ENCODE results near the gene TIAM1. TPM values are rescaled to one million over a fixed set of nuclear protein-coding genes. Genes with fewer than 3 reads are reported as not detected.

TIAM1 gene
- total RNA-seq, 6 experiments from 2014 or later, result 4.8 to 12.5 (median 7.7) TPM

GRCh38 chr21:31281561-31281960 is 62.5 kb downstream of the TIAM1 start:
- no peaks in the 10 kb centered on the region for H3K9me3 ChIP-seq
- no peak overlapping the region for H3K4me3 ChIP-seq
- no peaks in the 10 kb centered on the region for H3K36me3 ChIP-seq
- H3K4me1 ChIP-seq, result no peaks in the 10 kb centered on the region
- H3K27ac ChIP-seq, result no peak overlapping the region
- ATAC-seq, result no peak
- 93% methylated on average over 1 of the region's 1 CpG for WGBS (ENCODE audit: insufficient coverage, low coverage, low lambda C conversion rate, missing lambda C conversion rate)
- intact Hi-C loops (cut with DNase I), result no loop called here
- TF ChIP-seq POLR2A (IDR thresholded peaks at IDR 0.05) (no peak), CTCF (IDR thresholded peaks at IDR 0.05) (no peak)
- H3K27me3 ChIP-seq, result no peaks in the 10 kb centered on the region
- no peak for DNase-seq

DNA sequence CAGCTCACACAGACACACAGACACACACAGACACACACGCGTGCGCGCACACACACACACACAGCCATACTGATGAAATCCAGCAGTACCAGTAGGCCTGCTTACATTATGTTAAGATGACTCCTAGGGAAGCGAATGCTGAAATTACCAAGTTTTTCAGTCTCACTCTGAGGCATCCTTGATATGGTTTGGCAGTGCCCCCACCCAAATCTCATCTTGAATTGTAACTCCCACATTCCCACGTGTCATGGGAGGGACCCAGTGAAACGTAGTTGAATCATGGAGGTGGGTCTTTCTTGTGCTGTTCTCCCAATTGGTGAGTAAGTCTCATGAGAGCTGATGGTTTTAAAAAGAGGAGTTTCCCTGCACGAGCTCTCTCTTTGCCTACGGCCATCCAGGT is 64.1 kb downstream of the TIAM1 start:
- DNase-seq, result no peak
- H3K9me3 ChIP-seq, result no peaks in the 10 kb centered on the region
- no peak overlapping the region for H3K4me3 ChIP-seq
- 89% methylated on average over 7 of the region's 9 CpGs for WGBS (ENCODE audit: insufficient coverage, low coverage, low lambda C conversion rate, missing lambda C conversion rate)
- H3K27me3 ChIP-seq, result no peaks in the 10 kb centered on the region
- TF ChIP-seq POLR2A (IDR thresholded peaks at IDR 0.05) (no peak), CTCF (IDR thresholded peaks at IDR 0.05) (no peak)
- H3K4me1 ChIP-seq, result no peaks in the 10 kb centered on the region
- ATAC-seq, result no peak
- intact Hi-C loops (cut with DNase I), result no loop called here
- no peak overlapping the region for H3K27ac ChIP-seq
- no peaks in the 10 kb centered on the region for H3K36me3 ChIP-seq

DNA sequence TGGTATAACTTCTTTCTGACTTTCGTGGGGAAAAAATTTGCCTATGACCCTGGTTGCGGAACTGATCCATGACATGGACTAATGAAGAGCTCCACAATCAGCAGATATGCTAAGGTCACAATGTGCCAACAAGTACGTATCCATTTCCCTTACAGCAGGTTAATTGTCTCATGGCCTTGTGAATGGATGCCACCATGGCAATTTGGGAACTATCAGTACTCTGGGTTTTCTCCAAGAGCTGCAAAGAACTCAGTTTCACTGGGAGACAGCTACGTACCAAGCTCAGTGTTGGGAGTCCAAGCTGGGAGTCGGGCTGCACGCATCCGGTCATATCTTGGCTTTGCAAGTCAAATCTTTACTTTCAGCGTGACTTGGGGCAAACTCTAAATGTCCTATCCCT is 64.8 kb downstream of the TIAM1 start:
- no peak for DNase-seq
- Histone ChIP-seq H3K27me3 (no peaks in the 10 kb centered on the region), H3K36me3 (no peaks in the 10 kb centered on the region), H3K9me3 (no peaks in the 10 kb centered on the region), H3K4me1 (no peaks in the 10 kb centered on the region), H3K27ac (no peak overlapping the region), H3K4me3 (no peak overlapping the region)
- no peak for ATAC-seq
- 90% methylated on average over 8 of the region's 8 CpGs for WGBS (ENCODE audit: insufficient coverage, low coverage, low lambda C conversion rate, missing lambda C conversion rate)
- TF ChIP-seq CTCF (IDR thresholded peaks at IDR 0.05), result no peak
- TF ChIP-seq POLR2A (IDR thresholded peaks at IDR 0.05), result no peak
- intact Hi-C loops (cut with DNase I), result no loop called here

GRCh38 chr21:31278511-31279130 is 65.4 kb downstream of the TIAM1 start:
- Histone ChIP-seq H3K4me3 (no peak overlapping the region), H3K36me3 (no peaks in the 10 kb centered on the region), H3K27ac (no peak overlapping the region), H3K4me1 (no peaks in the 10 kb centered on the region), H3K27me3 (no peaks in the 10 kb centered on the region), H3K9me3 (no peaks in the 10 kb centered on the region)
- no peak for TF ChIP-seq POLR2A (IDR thresholded peaks at IDR 0.05)
- no peak for TF ChIP-seq CTCF (IDR thresholded peaks at IDR 0.05)
- WGBS (ENCODE audit: insufficient coverage, low coverage, low lambda C conversion rate, missing lambda C conversion rate), result 91% methylated on average over 10 of the region's 11 CpGs
- ATAC-seq, result no peak
- intact Hi-C loops (cut with DNase I), result no loop called here
- no peak for DNase-seq

- no peak overlapping the region for H3K4me3 ChIP-seq
- intact Hi-C loops (cut with DNase I), result no loop called here
- WGBS (ENCODE audit: insufficient coverage, low coverage, low lambda C conversion rate, missing lambda C conversion rate), result 92% methylated on average over 6 of the region's 7 CpGs
- no peaks in the 10 kb centered on the region for H3K9me3 ChIP-seq
- no peak overlapping the region for H3K27ac ChIP-seq
- ATAC-seq, result no peak
- H3K36me3 ChIP-seq, result no peaks in the 10 kb centered on the region
- TF ChIP-seq POLR2A (IDR thresholded peaks at IDR 0.05), result no peak
- no peak for TF ChIP-seq CTCF (IDR thresholded peaks at IDR 0.05)
- H3K27me3 ChIP-seq, result no peaks in the 10 kb centered on the region
- DNase-seq, result no peak
- no peaks in the 10 kb centered on the region for H3K4me1 ChIP-seq
Measured at GRCh38 chr21:31276663-31277062, 67.4 kb downstream of the TIAM1 start.

Data from right lobe of liver (tissue), 6 donors.